Measurements from ENCODE around the gene POLE.

- no peak for TF ChIP-seq KLF8 (tag by site-specific recombination; IDR thresholded peaks at IDR 0.05)
- no peak for TF ChIP-seq ZNF121 (tag by site-specific recombination; IDR thresholded peaks at IDR 0.05)
- no peak for TF ChIP-seq ZBTB49 (tag by site-specific recombination; IDR thresholded peaks at IDR 0.05; ENCODE audit: low read depth)
- no peak for TF ChIP-seq ZNF518A (tag by site-specific recombination; conservative IDR thresholded peaks at IDR 0.05; ENCODE audit: low read depth)
- TF ChIP-seq ZNF777 (tag by site-specific recombination; IDR thresholded peaks at IDR 0.05; ENCODE audit: borderline replicate concordance), result no peak
- TF ChIP-seq ZNF555 (tag by site-specific recombination; conservative IDR thresholded peaks at IDR 0.05), result no peak
- no peak for TF ChIP-seq CTCF (tag by site-specific recombination; IDR thresholded peaks at IDR 0.05)
- no peak for TF ChIP-seq ZNF837 (tag by site-specific recombination; IDR thresholded peaks at IDR 0.05)
- no peak for TF ChIP-seq ZBTB8A (tag by site-specific recombination; IDR thresholded peaks at IDR 0.05)
- no peak for TF ChIP-seq ZNF571 (tag by site-specific recombination; IDR thresholded peaks at IDR 0.05)
- TF ChIP-seq REST (tag by site-specific recombination; IDR thresholded peaks at IDR 0.05), result no peak
Observed at GRCh38 chr12:132593521-132593920, 93.6 kb downstream of the POLE start.

All from HEK293 (cell line).